D721Med (cell line): ENCODE data around the gene MCTP1.
"Not testable (repeated sequence)": the region's sequence is repeated elsewhere in the genome, so short reads cannot be mapped to it uniquely, and the experiment has no call there.

Experiments
- DNase-seq: peaks from one replicate; pipeline ENCODE4 v3.0.0; 2011; ENCODE audit warnings: low spot score; ENCODE audit not compliant: insufficient read length
- FAIRE-seq: peaks from 2 replicates; lab custom pipeline; 2011; peaks lifted over from hg19 to GRCh38; lab: Jason Lieb, UNC
- TF ChIP-seq, protein P1 (sequence below): IDR thresholded peaks from 2 replicates; pipeline ENCODE4 v1.5.1; 2012; ENCODE audit warnings: mild to moderate bottlenecking, control low read depth; ENCODE audit not compliant: insufficient read depth; ENCODE audit errors: missing control alignments

The MCTP1 gene

DNA sequence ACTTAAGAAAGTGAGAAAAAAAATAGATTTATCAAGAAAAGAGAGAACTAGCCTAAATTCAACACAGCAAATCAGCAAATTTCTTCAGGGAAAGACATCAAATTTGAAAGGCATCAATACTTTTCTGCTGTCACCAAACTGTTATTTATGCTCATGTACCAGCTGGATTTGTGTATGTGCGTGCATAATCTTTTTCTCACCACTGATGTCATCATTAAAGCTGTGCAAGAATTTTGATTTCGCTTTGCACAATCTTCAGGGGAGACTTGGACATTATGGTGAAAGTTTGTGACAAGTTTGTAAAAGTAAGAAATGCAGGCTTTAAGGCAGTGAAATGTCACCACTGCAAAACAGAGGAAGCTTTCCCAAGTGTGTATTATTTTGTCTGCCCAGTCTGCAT, 451.0 kb downstream of the MCTP1 start:
- DNase-seq (no peak), FAIRE-seq (no peak)
- TF ChIP-seq, protein P1, sequence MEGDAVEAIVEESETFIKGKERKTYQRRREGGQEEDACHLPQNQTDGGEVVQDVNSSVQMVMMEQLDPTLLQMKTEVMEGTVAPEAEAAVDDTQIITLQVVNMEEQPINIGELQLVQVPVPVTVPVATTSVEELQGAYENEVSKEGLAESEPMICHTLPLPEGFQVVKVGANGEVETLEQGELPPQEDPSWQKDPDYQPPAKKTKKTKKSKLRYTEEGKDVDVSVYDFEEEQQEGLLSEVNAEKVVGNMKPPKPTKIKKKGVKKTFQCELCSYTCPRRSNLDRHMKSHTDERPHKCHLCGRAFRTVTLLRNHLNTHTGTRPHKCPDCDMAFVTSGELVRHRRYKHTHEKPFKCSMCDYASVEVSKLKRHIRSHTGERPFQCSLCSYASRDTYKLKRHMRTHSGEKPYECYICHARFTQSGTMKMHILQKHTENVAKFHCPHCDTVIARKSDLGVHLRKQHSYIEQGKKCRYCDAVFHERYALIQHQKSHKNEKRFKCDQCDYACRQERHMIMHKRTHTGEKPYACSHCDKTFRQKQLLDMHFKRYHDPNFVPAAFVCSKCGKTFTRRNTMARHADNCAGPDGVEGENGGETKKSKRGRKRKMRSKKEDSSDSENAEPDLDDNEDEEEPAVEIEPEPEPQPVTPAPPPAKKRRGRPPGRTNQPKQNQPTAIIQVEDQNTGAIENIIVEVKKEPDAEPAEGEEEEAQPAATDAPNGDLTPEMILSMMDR = no peak

DNA sequence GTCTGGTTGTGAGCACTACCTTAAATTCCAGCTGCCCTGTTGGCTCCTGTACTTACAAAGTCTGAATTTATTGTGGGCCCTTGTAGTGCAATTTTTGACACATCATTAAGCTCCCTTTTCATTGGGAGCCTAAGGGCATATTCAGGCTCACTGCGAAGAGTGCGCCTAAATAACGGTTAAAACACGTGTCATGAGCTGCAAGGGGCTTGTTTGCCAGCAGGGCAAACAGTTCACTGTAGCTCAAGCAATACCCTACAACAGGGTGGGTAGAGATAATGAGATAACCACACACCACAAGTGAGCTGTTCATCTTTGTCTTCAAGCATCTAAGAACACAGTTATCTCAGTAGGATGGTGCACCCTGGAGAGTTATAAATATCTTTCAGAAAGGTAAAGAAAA, 452.2 kb downstream of the MCTP1 start:
- FAIRE-seq (no peak), DNase-seq (no peak)
- TF ChIP-seq, protein P1 = no peak

DNA sequence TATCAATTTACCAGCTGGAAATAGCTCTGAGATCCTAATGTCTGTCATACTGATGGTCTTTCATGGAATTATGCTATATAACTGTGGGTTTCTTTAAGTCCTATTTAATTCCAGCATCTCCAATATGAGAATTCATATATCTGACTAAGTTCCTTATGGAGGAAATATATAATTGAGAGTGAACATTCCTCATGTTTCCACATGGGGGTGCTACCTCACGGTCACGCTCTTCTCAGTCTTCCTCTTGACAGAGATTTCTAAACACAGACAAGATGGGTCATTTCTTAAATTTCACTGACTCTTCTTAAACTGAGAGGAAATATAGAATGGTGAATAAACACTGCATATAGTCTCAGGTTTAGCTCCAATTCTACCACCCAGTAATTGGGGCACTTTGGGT, 454.4 kb downstream of the MCTP1 start:
- no peak for DNase-seq
- FAIRE-seq = no peak
- TF ChIP-seq, protein P1 = peak; percentile 37

DNA sequence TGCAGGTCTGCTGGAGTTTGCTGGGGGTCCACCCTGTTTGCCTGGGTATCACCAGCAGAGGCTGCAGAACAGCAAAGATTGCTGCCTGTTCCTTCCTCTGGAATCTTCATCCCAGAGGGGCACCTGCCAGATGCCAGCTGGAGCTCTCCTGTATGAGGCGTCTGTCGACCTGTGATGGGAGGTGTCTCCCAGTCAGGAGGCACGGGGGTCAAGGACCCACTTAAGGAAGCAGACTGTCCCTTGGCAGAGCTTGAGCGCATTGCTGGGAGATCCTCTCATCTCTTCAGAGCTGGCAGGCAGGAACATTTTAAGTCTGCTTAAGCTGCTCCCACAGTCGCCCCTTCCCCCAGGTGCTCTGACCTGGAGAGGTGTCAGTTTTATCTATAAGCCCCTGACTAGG, 456.7 kb downstream of the MCTP1 start:
- FAIRE-seq, DNase-seq: not testable (repeated sequence)

DNA sequence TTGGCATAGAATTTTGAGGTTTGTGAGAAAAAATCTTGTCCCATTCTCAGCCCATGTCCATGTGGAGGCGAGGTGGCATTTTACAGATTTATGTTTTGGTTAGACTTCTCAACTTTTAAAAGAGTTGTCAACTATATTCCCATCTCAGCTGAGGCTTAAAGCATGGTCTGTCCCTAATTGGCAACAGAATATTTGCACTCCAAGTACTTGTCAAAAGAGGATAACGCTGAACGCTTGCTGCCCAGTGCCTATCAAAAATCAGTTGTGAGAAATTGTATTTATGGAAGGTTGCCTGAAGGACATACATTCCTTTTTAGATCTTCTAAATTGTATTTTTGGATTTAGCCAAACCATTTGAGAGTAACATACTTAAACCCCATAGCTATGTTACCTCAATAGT, 464.4 kb downstream of the MCTP1 start:
- DNase-seq (no peak), FAIRE-seq (no peak)
- TF ChIP-seq, protein P1 = no peak

DNA sequence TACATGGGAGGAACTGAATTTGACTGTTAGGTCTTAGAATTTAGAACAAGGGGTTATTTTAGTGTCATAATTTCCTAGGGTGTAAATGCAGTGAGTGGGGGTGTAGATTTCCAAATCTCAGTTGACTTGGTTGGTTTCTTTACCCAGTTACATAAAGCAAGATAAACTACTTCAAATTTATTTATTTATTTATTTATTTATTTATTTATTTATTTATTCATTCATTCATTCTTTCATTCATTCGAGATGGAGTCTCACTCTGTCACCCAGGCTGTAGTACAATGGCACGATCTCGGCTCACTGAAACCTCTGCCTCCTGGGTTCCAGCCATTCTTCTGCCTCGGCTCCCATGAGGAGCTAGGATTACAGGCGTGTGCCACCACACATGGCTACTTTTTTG, 466.0 kb downstream of the MCTP1 start:
- no peak for FAIRE-seq

DNA sequence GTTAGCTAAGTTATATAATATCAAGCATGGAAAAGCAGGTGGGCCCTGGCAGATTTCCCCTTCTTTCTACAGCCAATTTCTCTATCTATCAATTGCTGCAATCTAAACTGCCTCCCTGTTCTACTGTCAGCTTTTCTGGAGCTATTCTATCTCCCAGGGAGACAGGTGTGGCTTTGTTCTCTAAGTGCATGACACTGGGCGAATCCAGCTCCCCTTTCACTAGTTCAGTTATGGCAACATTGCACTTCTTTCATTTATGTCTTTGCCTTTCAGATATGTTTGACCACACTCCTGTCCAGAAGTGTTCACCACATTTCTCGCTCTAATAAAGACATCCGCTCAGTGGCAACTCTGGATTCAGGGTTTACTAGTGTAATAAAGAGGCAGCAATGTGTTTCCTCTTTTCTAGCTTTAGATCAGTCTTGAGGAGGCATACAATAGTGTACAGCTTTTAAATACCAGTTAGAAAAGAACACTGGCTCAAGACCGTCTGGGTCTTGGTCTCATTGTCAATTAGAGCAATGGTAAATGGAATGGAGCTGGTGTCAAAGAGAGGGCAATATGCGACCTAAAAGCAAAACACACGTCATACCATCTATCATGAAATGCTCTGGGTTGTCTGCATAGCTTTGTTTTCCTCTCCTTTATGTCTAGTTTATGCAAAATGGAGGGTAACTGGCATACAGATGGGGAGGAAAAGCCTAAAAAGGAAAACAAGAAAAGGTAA, 469.4 kb downstream of the MCTP1 start:
- TF ChIP-seq, protein P1 = no peak
- FAIRE-seq (no peak), DNase-seq (no peak)

More for the DNA sequence above, 466.0 kb downstream of the MCTP1 start:
- TF ChIP-seq, protein P1 = no peak
- DNase-seq = no peak
